SK-N-SH (cell line): ENCODE data around the gene PRKCQ. TPM values are rescaled to one million over a fixed set of nuclear protein-coding genes. Genes with fewer than 3 reads are reported as not detected.

Experiments
- CTCF ChIA-PET: fragments of 300-600, 350-600 bp; formaldehyde crosslinking; extraction: SDS; loops from one replicate; lab custom pipeline; 2021; lab: Yijun Ruan, JAX
- POLR2A ChIA-PET: fragments of 350-600 bp; sonication (Branson Sonifier 250); formaldehyde crosslinking; extraction: SDS; loops from one replicate; lab custom pipeline; 2020; ENCODE audit warnings: antibody characterized with exemption, inconsistent platforms; lab: Yijun Ruan, JAX
- DNase-seq: peaks from one replicate; pipeline ENCODE4 v3.0.0; 2012
- H2AFZ ChIP-seq: fragments of 200-600 bp; sonication (generic); 2 replicates; pipeline ENCODE4 v1.8.1; 2016; ENCODE audit warnings: antibody characterized with exemption, mild to moderate bottlenecking, low read depth
- H3F3A ChIP-seq: fragments of 200-600 bp; sonication (generic); replicated peaks from 2 replicates; pipeline ENCODE3; 2016; ENCODE audit warnings: antibody characterized with exemption, mild to moderate bottlenecking; ENCODE audit not compliant: insufficient read depth
- H3K27ac ChIP-seq, 2 experiments: fragments of 200-500 bp in 1 of 2; fragments of 200-600 bp in 1 of 2; sonication (Bioruptor generic) in 1 of 2; sonication (generic), shearing (Covaris generic) in 1 of 2; 2 replicates each; pipeline versions ENCODE4 v1.5.1 to v1.6.1; 2014 to 2016; ENCODE audit warnings: low read depth in 2 of 2, inconsistent platforms in 1 of 2, low read length in 1 of 2, mild to moderate bottlenecking in 1 of 2, mixed read lengths in 1 of 2
- H3K27me3 ChIP-seq: fragments of 200-600 bp; sonication (generic), shearing (Covaris generic); 2 replicates; pipeline ENCODE4 v1.6.1; 2016; ENCODE audit warnings: mixed run types; ENCODE audit not compliant: insufficient read depth
- H3K36me3 ChIP-seq, 2 experiments: fragments of 200-500 bp in 1 of 2; fragments of 200-600 bp in 1 of 2; sonication (Bioruptor generic) in 1 of 2; sonication (generic) in 1 of 2; replicated peaks in 1 of 2; 2 replicates each; pipeline versions ENCODE3 to v1.5.1; 2014 to 2016; ENCODE audit warnings: low read length in 1 of 2, mild to moderate bottlenecking in 1 of 2; ENCODE audit not compliant: insufficient read depth in 2 of 2, control insufficient read depth in 1 of 2
- H3K4me1 ChIP-seq, 2 experiments: fragments of 200-500 bp in 1 of 2; fragments of 200-600 bp in 1 of 2; sonication (Bioruptor generic) in 1 of 2; sonication (generic), shearing (Covaris generic) in 1 of 2; 2 replicates each; pipeline versions ENCODE4 v1.5.1 to v1.6.1; 2014 to 2016; ENCODE audit warnings: low read depth in 1 of 2, low read length in 1 of 2, mixed run types in 1 of 2; ENCODE audit not compliant: insufficient read depth in 2 of 2, control insufficient read depth in 1 of 2
- H3K4me2 ChIP-seq: fragments of 200-600 bp; sonication (generic), shearing (Covaris generic); 2 replicates; pipeline ENCODE4 v1.6.1; 2017; ENCODE audit warnings: mixed run types
- H3K4me3 ChIP-seq, 2 experiments: fragments of 200-500 bp in 1 of 2; fragments of 200-600 bp in 1 of 2; sonication (Bioruptor generic) in 1 of 2; sonication (generic), shearing (Covaris generic) in 1 of 2; 2 replicates each; pipeline versions ENCODE4 v1.5.1 to v1.8.1; 2014 to 2016; ENCODE audit warnings: low read depth in 2 of 2, inconsistent platforms in 1 of 2, low read length in 1 of 2, mild to moderate bottlenecking in 1 of 2, mixed read lengths in 1 of 2, moderate library complexity in 1 of 2
- H3K79me2 ChIP-seq: fragments of 200-600 bp; sonication (generic); 2 replicates; pipeline ENCODE4 v1.8.1; 2017; ENCODE audit warnings: mild to moderate bottlenecking; ENCODE audit not compliant: insufficient read depth
- H3K9ac ChIP-seq: fragments of 200-600 bp; sonication (generic); 2 replicates; pipeline ENCODE4 v1.6.1; 2017; ENCODE audit warnings: mixed run types
- H3K9me2 ChIP-seq: fragments of 200-600 bp; sonication (generic); 2 replicates; pipeline ENCODE4 v1.6.1; 2017; ENCODE audit warnings: mixed run types
- H3K9me3 ChIP-seq: fragments of 200-600 bp; sonication (generic); 2 replicates; pipeline ENCODE4 v1.6.1; 2017; ENCODE audit warnings: mixed run types, mild to moderate bottlenecking, moderate library complexity
- H4K20me1 ChIP-seq: fragments of 200-600 bp; sonication (generic); 2 replicates; pipeline ENCODE4 v1.6.1; 2017; ENCODE audit warnings: mild to moderate bottlenecking, mixed run types; ENCODE audit not compliant: insufficient read depth
- CHD2 ChIP-seq: fragments of 150-350 bp; IDR thresholded peaks from 2 replicates; pipeline ENCODE4 v1.6.1; 2018; ENCODE audit warnings: low read length; ENCODE audit not compliant: partially characterized antibody
- CTCF ChIP-seq: fragments of 200-600 bp; sonication (generic); IDR thresholded peaks from 2 replicates; pipeline ENCODE4 v1.6.1; 2017; ENCODE audit warnings: antibody characterized with exemption, mild to moderate bottlenecking, moderate library complexity
- ELF1 ChIP-seq: IDR thresholded peaks from 2 replicates; pipeline ENCODE4 v1.4.0; 2012
- FOSL2 ChIP-seq: IDR thresholded peaks from 2 replicates; pipeline ENCODE4 v1.4.0; 2012; ENCODE audit warnings: low read depth, mild to moderate bottlenecking, moderate library complexity, borderline replicate concordance
- FOXJ3 ChIP-seq: sonication (generic); formaldehyde crosslinking; IDR thresholded peaks from 2 replicates; pipeline ENCODE4 v1.5.1; 2020; ENCODE audit warnings: mild to moderate bottlenecking, missing genetic modification reagents
- FOXM1 ChIP-seq: IDR thresholded peaks from 2 replicates; pipeline ENCODE4 v1.4.0; 2012; ENCODE audit warnings: low read depth, mild to moderate bottlenecking
- GATA2 ChIP-seq: sonication (generic); formaldehyde crosslinking; IDR thresholded peaks from 2 replicates; pipeline ENCODE4 v1.5.0; 2020; ENCODE audit warnings: mild to moderate bottlenecking, missing genetic modification reagents
- IRF3 ChIP-seq: fragments of 150-350 bp; IDR thresholded peaks from 2 replicates; pipeline ENCODE4 v1.6.1; 2016; ENCODE audit warnings: mild to moderate bottlenecking, low read depth, low read length
- MAX ChIP-seq: IDR thresholded peaks from 2 replicates; pipeline ENCODE4 v1.4.0; 2012; ENCODE audit warnings: low read depth
- MEF2A ChIP-seq: IDR thresholded peaks from 2 replicates; pipeline ENCODE4 v1.4.0; 2012; ENCODE audit warnings: low read depth, borderline replicate concordance
- MXI1 ChIP-seq: IDR thresholded peaks from 2 replicates; pipeline ENCODE4 v1.6.1; 2012; ENCODE audit warnings: mild to moderate bottlenecking, low read depth, low read length, improper control_type of control experiment
- RXRA ChIP-seq: IDR thresholded peaks from 2 replicates; pipeline ENCODE4 v1.4.0; 2012; ENCODE audit warnings: low read depth, mild to moderate bottlenecking, borderline replicate concordance
- SIN3A ChIP-seq: IDR thresholded peaks from 2 replicates; pipeline ENCODE4 v1.6.1; 2012; ENCODE audit warnings: low read depth, mild to moderate bottlenecking, low read length, moderate library complexity, borderline replicate concordance
- SMC3 ChIP-seq: IDR thresholded peaks from 2 replicates; pipeline ENCODE4 v1.6.1; 2012; ENCODE audit warnings: low read depth, low read length, improper control_type of control experiment
- YY1 ChIP-seq: IDR thresholded peaks from 2 replicates; pipeline ENCODE4 v1.4.0; 2012; ENCODE audit warnings: low read depth, mild to moderate bottlenecking
- WGBS: methylation state at CpG from one replicate; pipeline ENCODE4 v1.1.6; 2017; ENCODE audit warnings: low lambda C conversion rate; 5-methylcytosine and 5-hydroxymethylcytosine counted together
- polyA plus RNA-seq, 3 experiments: library from polyadenylated mRNA; depleted of rRNA; stranded (reverse); fragments of >200 nt; gene quantifications; 2 replicates each; pipeline ENCODE4 v1.2.3, GENCODE V29; 2012
- TF ChIP-seq, protein P1 (sequence below): IDR thresholded peaks from 2 replicates; pipeline ENCODE4; 2012
- TF ChIP-seq, protein P2 (sequence below): IDR thresholded peaks from 2 replicates; pipeline ENCODE4 v1.4.0; 2012; ENCODE audit warnings: low read depth, borderline replicate concordance

The PRKCQ gene
- polyA plus RNA-seq, 1 of the 3 experiments (the other 2 are of a cell fraction) = 0.18 TPM

- WGBS = 24% methylated on average over 1 of the region's 1 CpG
- H3K79me2 ChIP-seq = no peaks in the 10 kb centered on the region
Observed at GRCh38 chr10:6602700-6603084, 22.6 kb upstream of the PRKCQ start.

GRCh38 chr10:6602026-6602699 lies 22.1 kb upstream of the PRKCQ start:
- WGBS = 18% methylated on average over 2 of the region's 2 CpGs
- no peak overlapping the region for H3K9ac ChIP-seq

More at GRCh38 chr10:6602700-6603084, 22.6 kb upstream of the PRKCQ start:
- no peaks in the 10 kb centered on the region for H3K27me3 ChIP-seq
- H3K36me3 ChIP-seq = no peaks in the 10 kb centered on the region
- ChIA-PET POLR2A (no interaction called here), CTCF (interaction anchor here (2.5 kb wide), 1 partner anchor 21 kb away, joined by 7 read pairs; no protein-coding TSS in a partner anchor)
- no peak overlapping the region for H3K9ac ChIP-seq
- no peak overlapping the region for H3K27ac ChIP-seq
- no peak overlapping the region for H3K4me2 ChIP-seq
- H3F3A ChIP-seq = no peaks in the 10 kb centered on the region
- no peaks in the 10 kb centered on the region for H4K20me1 ChIP-seq
- H3K4me1 ChIP-seq = no peaks in the 10 kb centered on the region
- no peak overlapping the region for H2AFZ ChIP-seq
- no peaks in the 10 kb centered on the region for H3K9me2 ChIP-seq
- no peak for DNase-seq
- no peak overlapping the region for H3K4me3 ChIP-seq
- H3K9me3 ChIP-seq = no peaks in the 10 kb centered on the region
- TF ChIP-seq ELF1 = no peak

More at GRCh38 chr10:6602026-6602699, 22.1 kb upstream of the PRKCQ start:
- Histone ChIP-seq H3K9me3 (no peaks in the 10 kb centered on the region), H4K20me1 (no peaks in the 10 kb centered on the region), H3K4me2 (no peak overlapping the region), H2AFZ (no peak overlapping the region), H3K9me2 (no peaks in the 10 kb centered on the region), H3K4me3 (no peak overlapping the region), H3K27me3 (no peaks in the 10 kb centered on the region), H3K27ac (no peak overlapping the region), H3K79me2 (no peaks in the 10 kb centered on the region), H3K4me1 (no peaks in the 10 kb centered on the region), H3K36me3 (no peaks in the 10 kb centered on the region), H3F3A (no peaks in the 10 kb centered on the region)
- TF ChIP-seq SIN3A (no peak), IRF3 (no peak), FOXJ3 (CRISPR knock-in tag) (no peak), RXRA (no peak), GATA2 (CRISPR knock-in tag) (no peak), ELF1 (no peak), MAX (no peak), FOXM1 (no peak), CHD2 (no peak), CTCF (no peak), FOSL2 (no peak), MEF2A (no peak), YY1 (no peak), SMC3 (no peak), MXI1 (no peak)
- TF ChIP-seq, protein P1, sequence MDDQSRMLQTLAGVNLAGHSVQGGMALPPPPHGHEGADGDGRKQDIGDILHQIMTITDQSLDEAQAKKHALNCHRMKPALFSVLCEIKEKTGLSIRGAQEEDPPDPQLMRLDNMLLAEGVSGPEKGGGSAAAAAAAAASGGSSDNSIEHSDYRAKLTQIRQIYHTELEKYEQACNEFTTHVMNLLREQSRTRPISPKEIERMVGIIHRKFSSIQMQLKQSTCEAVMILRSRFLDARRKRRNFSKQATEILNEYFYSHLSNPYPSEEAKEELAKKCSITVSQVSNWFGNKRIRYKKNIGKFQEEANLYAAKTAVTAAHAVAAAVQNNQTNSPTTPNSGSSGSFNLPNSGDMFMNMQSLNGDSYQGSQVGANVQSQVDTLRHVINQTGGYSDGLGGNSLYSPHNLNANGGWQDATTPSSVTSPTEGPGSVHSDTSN = no peak
- TF ChIP-seq, protein P2, sequence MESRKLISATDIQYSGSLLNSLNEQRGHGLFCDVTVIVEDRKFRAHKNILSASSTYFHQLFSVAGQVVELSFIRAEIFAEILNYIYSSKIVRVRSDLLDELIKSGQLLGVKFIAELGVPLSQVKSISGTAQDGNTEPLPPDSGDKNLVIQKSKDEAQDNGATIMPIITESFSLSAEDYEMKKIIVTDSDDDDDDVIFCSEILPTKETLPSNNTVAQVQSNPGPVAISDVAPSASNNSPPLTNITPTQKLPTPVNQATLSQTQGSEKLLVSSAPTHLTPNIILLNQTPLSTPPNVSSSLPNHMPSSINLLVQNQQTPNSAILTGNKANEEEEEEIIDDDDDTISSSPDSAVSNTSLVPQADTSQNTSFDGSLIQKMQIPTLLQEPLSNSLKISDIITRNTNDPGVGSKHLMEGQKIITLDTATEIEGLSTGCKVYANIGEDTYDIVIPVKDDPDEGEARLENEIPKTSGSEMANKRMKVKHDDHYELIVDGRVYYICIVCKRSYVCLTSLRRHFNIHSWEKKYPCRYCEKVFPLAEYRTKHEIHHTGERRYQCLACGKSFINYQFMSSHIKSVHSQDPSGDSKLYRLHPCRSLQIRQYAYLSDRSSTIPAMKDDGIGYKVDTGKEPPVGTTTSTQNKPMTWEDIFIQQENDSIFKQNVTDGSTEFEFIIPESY = no peak
- ChIA-PET POLR2A (no interaction called here), CTCF (interaction anchor here (2.5 kb wide), 1 partner anchor 21 kb away, joined by 7 read pairs; no protein-coding TSS in a partner anchor)
- DNase-seq = no peak
